AG09309 (cell line): ENCODE measurements around the gene RENBP.

ENCODE experiments used
- DNase-seq: peaks from one replicate; pipeline ENCODE4 v3.0.0-alpha.2; 2010; ENCODE audit warnings: low read depth
- H3K4me3 ChIP-seq: 2 replicates; pipeline ENCODE4 v1.5.1; 2011; ENCODE audit warnings: mild to moderate bottlenecking, low read depth, low read length, moderate library complexity; ENCODE audit not compliant: control insufficient read depth
- TF ChIP-seq, protein P1 (sequence below): IDR thresholded peaks from 2 replicates; pipeline ENCODE4 v1.5.1; 2011; ENCODE audit warnings: mild to moderate bottlenecking, low read depth, low read length, inconsistent platforms; ENCODE audit not compliant: insufficient read depth, control insufficient read depth; ENCODE audit errors: missing control alignments

Gene RENBP

DNA sequence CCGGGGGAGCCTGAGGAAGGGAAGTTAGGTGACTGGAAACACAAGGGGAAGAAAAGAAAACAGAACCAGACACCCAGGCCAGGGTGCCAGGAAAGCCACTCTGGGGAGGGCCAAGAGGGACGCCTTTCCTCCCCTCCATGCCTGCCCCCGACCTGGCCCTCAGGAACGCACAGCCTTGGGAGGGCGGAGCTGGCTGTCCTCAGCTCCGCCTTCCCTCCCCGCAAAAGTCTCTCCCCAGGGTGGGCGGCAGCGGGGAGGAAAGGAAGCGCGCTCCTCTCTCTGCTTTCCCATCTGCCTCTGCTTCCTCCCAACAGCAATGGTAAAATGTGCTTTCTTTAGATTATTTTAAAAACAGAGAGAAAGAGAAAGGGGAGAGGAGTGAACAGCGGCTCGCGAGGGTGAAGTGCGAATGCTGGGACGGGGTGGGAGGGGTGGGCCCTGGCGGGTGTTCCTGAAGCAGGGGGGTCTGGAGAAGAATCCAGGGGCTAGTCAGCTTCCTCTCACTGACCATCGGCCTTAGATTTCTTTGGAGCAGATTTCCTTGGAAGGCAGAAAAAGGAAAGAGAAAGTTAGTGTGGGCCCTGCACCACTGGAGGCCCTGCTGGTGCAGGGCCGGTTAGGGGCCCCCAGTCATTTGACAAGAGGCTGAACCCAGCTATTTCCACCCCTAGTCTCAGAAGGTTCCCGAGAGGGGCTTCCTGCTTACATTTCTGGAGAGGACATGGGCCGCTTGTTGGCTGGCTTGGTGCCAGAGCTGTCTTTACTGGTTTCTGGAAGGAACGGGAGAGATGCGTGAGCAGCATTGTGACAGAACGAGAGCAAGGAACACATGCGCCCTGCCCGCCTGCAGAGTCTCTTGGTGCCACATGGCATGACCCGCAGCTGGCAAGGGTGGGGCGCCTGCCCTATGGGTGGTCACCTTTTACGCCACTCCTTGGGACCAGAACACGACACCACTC lies 4.7 kb upstream of the RENBP start:
- no peak for DNase-seq
- TF ChIP-seq, protein P1, sequence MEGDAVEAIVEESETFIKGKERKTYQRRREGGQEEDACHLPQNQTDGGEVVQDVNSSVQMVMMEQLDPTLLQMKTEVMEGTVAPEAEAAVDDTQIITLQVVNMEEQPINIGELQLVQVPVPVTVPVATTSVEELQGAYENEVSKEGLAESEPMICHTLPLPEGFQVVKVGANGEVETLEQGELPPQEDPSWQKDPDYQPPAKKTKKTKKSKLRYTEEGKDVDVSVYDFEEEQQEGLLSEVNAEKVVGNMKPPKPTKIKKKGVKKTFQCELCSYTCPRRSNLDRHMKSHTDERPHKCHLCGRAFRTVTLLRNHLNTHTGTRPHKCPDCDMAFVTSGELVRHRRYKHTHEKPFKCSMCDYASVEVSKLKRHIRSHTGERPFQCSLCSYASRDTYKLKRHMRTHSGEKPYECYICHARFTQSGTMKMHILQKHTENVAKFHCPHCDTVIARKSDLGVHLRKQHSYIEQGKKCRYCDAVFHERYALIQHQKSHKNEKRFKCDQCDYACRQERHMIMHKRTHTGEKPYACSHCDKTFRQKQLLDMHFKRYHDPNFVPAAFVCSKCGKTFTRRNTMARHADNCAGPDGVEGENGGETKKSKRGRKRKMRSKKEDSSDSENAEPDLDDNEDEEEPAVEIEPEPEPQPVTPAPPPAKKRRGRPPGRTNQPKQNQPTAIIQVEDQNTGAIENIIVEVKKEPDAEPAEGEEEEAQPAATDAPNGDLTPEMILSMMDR = no peak
- H3K4me3 ChIP-seq = no peak overlapping the region

DNA sequence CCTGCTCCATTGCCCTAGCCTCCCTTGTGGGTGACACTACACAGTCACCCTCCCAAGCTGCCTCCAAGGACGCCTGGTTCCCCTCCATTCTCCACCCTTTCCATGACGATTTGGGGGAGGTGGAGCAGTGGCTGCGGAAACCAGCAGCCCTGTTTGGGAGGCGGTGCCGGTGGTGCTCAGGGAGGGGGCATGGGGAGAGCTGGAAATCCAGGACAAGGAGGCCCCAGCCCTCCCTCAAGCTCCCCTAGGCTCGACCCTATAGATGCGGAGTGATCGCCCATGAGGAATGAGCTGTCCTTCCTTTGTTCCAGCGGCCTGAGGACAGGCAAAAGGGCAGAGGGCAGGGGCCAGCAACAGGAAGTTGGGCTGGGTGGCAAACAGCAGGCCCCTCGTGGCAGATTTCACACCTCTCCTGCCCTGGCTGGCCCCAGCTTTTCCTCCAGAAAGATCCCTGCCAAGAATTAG lies 3.6 kb upstream of the RENBP start:
- no peak for DNase-seq
- TF ChIP-seq, protein P1 = no peak
- no peak overlapping the region for H3K4me3 ChIP-seq

DNA sequence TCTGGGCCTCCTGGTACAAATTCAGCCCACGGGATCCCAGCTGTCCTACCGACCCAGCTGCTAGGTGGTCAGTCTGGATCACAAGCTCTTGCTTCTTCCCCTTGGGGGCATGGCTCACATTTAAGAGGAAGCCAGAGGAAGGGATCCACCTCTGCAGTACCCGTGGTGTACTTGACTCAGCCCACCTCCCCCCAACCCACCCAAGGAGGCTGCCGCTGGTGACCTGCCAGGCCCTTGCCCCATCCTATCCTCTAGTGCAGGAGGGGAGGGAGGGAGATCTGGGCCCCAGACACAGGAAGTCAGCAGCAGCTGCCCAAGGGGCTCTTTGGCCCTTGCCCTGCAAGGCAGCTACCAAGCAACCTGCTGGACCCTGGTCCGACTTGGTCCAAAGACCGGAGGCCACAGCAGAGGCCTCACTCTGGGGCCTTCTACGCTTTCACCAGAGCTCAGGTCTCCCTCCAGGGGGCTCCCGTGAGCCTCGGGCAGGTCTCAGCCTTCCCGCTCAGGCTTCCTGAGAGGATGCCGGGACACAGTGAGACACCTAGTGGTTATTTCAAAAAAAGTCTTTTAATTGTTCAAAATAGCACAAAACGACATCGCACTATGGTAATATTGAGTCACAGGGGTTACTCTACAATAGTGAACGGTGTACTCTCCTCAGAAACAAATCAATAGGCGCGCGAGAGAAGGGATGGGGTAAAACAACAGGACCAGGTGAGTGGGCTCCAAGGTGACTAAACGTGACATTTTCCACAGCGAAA lies 2.7 kb upstream of the RENBP start:
- peak; percentile 16 for DNase-seq
- H3K4me3 ChIP-seq = no peak overlapping the region
- TF ChIP-seq, protein P1 = peak; percentile 86

DNA sequence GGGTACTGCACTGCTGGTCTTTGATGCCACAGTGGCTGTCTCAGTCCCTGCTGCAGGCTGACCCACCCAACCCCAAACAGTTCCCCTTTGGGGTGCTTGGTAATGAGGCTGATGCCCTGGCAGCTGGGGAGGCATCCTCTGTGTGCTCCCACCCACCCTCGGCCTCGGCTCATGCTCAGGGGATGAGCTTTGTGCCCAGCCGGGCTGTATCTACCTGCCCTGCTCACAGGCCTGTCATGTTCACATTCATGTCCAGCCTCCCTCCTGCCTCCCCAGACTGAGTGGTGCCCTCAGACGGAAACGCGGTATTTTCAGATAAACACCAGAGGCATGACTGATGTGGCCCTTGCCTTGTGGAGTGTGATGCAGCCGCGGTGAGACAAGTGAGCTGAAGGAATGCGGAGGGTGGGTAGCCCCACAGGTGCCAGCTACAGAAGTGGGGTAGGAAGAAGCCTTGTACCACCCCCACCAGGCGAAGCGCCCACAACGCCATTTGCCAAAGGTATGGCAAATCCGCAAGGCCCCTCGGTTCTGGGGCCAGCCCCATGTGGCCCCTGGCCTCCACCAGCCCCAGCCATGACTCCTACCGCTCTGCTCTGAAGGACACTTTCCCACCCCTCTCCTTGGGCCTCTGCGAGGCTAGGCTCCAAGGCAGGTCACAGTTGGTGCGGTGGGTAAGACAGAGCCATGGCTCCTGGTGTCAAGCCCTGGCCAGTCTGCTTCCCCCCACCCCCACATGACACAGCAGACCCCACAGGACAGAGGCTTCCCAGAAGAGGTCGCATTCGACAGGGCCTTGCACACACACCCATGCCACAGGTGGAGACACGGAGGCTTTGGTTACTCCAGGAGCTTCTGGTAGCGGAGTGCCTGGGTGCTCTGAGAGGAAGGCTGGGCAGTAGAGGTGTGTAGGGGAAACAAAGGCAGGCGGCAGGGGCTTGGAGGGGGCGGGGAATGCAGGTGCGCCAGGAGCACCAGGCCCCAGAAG lies 1.8 kb upstream of the RENBP start:
- no peak for DNase-seq
- TF ChIP-seq, protein P1 = no peak
- no peak overlapping the region for H3K4me3 ChIP-seq

DNA sequence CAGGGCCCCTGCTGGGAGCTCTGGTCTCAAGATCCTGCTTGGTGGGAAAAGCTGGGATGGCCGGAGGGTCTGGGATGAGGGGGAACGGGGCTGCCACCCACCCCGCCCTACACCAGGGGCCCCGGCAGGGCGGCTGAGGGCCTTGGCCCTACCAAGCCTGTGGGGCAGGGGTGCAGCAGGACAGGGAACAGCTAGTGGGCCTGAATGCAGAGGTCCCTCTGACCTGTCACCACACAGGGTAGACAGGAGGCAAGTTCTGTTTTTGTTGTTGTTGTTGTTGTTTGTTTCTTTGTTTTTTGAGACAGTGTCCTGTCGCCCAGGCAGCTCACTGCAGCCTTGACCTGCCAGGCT lies 332 bp upstream of the RENBP start:
- no peak overlapping the region for H3K4me3 ChIP-seq
- DNase-seq = no peak
- TF ChIP-seq, protein P1 = no peak
